DND-41 (cell line): ENCODE results near the gene RPS29.

Source experiments
- EZH2 ChIP-seq: IDR thresholded peaks from 3 replicates; pipeline ENCODE4 v1.6.1; 2012; ENCODE audit warnings: borderline replicate concordance, low read depth, mild to moderate bottlenecking, moderate library complexity, low read length, inconsistent platforms; ENCODE audit not compliant: severe bottlenecking
- TF ChIP-seq, protein P1 (sequence below): IDR thresholded peaks from 2 replicates; pipeline ENCODE4 v1.5.1; 2012; ENCODE audit warnings: borderline replicate concordance, low read length, moderate library complexity, mild to moderate bottlenecking; ENCODE audit not compliant: poor library complexity, severe bottlenecking; ENCODE audit errors: extremely low read depth

DNA sequence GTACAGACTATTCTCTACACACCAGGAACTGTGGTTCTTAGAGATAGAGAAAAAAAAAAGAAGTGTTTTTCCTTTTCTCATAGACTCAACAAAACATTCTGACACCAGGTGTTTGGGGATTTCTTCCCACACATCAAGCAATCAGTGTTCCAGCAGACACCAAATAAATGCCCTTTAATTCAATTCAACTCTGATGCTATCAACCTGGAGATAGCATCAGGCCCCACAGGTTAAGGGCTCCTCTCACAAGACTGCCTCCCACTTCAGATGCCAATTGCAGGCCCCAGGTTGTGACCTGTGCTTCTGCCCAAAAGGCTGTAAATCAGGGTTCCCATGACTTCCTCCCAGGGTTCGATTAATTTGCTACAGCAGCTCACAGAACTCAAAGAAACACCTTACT lies 36.7 kb downstream of the RPS29 start:
- TF ChIP-seq, protein P1, sequence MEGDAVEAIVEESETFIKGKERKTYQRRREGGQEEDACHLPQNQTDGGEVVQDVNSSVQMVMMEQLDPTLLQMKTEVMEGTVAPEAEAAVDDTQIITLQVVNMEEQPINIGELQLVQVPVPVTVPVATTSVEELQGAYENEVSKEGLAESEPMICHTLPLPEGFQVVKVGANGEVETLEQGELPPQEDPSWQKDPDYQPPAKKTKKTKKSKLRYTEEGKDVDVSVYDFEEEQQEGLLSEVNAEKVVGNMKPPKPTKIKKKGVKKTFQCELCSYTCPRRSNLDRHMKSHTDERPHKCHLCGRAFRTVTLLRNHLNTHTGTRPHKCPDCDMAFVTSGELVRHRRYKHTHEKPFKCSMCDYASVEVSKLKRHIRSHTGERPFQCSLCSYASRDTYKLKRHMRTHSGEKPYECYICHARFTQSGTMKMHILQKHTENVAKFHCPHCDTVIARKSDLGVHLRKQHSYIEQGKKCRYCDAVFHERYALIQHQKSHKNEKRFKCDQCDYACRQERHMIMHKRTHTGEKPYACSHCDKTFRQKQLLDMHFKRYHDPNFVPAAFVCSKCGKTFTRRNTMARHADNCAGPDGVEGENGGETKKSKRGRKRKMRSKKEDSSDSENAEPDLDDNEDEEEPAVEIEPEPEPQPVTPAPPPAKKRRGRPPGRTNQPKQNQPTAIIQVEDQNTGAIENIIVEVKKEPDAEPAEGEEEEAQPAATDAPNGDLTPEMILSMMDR: no peak
- no peak for TF ChIP-seq EZH2
